Subcutaneous abdominal adipose tissue (tissue), 5 donors: ENCODE results near the gene HEXIM1.

ENCODE experiments used
- H3K27ac ChIP-seq: one replicate; pipeline ENCODE4 v1.7.0; 2013; ENCODE audit warnings: low read depth, mild to moderate bottlenecking, inconsistent platforms, low read length, moderate library complexity
- H3K27me3 ChIP-seq, 5 donors: one replicate each; pipeline ENCODE4 v1.7.0; 2013; ENCODE audit warnings: low read length in 5 of 5, inconsistent platforms in 1 of 5; ENCODE audit not compliant: control insufficient read depth in 5 of 5, insufficient read depth in 4 of 5
- H3K36me3 ChIP-seq, 5 donors: one replicate each; pipeline ENCODE4 v1.7.0; 2013; ENCODE audit warnings: low read length in 5 of 5; ENCODE audit not compliant: control insufficient read depth in 5 of 5, insufficient read depth in 5 of 5
- H3K4me1 ChIP-seq, 5 donors: one replicate each; pipeline ENCODE4 v1.7.0; 2013; ENCODE audit warnings: low read length in 5 of 5, mild to moderate bottlenecking in 3 of 5, moderate library complexity in 1 of 5; ENCODE audit not compliant: control insufficient read depth in 5 of 5, insufficient read depth in 5 of 5
- H3K4me3 ChIP-seq, 5 donors: one replicate each; pipeline ENCODE4 v1.7.0; 2013; ENCODE audit warnings: low read length in 5 of 5, low read depth in 1 of 5
- H3K9ac ChIP-seq, 5 donors: one replicate each; pipeline ENCODE4 v1.7.0; 2013; ENCODE audit warnings: low read length in 5 of 5, mild to moderate bottlenecking in 4 of 5, moderate library complexity in 3 of 5
- H3K9me3 ChIP-seq, 5 donors: one replicate each; pipeline ENCODE4 v1.7.0; 2013; ENCODE audit warnings: low read length in 5 of 5; ENCODE audit not compliant: control insufficient read depth in 5 of 5
- donor health status: healthy.
- donor health status: healthy.
- donor health status: healthy.
- donor health status: healthy.
- donor health status: healthy.

HEXIM1 gene

GRCh38 chr17:45186801-45187354 lies 38.6 kb downstream of the HEXIM1 start:
- no peak overlapping the region for H3K4me3 ChIP-seq
- H3K27ac ChIP-seq = no peak overlapping the region
- H3K36me3 ChIP-seq = no peaks in the 10 kb centered on the region
- H3K9me3 ChIP-seq = no peaks in the 10 kb centered on the region
- H3K4me1 ChIP-seq = peaks cover 0 to 8% (median 7%) of the 10 kb centered on the region in 5 donors
- no peak overlapping the region for H3K9ac ChIP-seq
- no peaks in the 10 kb centered on the region for H3K27me3 ChIP-seq

DNA sequence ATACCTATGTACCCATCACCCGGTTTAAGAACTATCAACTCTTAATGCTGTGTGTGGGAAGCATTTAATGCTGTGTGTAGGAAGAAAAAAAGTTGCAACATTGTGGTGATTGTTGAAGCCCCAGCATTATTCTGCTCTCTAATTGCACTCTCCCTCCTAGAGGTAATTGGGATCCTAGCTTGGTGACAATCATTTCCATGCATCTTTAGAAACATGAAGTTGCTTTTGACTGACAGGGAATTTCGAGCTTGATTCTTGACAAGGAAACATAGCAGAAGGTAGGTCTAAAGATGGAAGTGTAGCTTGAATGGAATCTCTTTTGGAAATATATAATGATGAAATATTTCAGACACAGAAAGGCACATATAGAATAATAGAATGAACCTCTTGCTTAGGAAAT lies 40.7 kb downstream of the HEXIM1 start:
- no peaks in the 10 kb centered on the region for H3K36me3 ChIP-seq
- H3K9me3 ChIP-seq = no peaks in the 10 kb centered on the region
- H3K4me1 ChIP-seq = peaks cover 0 to 2% (median 0%) of the 10 kb centered on the region in 5 donors
- no peak overlapping the region for H3K27ac ChIP-seq
- no peak overlapping the region for H3K4me3 ChIP-seq
- no peak overlapping the region for H3K9ac ChIP-seq
- no peaks in the 10 kb centered on the region for H3K27me3 ChIP-seq

DNA sequence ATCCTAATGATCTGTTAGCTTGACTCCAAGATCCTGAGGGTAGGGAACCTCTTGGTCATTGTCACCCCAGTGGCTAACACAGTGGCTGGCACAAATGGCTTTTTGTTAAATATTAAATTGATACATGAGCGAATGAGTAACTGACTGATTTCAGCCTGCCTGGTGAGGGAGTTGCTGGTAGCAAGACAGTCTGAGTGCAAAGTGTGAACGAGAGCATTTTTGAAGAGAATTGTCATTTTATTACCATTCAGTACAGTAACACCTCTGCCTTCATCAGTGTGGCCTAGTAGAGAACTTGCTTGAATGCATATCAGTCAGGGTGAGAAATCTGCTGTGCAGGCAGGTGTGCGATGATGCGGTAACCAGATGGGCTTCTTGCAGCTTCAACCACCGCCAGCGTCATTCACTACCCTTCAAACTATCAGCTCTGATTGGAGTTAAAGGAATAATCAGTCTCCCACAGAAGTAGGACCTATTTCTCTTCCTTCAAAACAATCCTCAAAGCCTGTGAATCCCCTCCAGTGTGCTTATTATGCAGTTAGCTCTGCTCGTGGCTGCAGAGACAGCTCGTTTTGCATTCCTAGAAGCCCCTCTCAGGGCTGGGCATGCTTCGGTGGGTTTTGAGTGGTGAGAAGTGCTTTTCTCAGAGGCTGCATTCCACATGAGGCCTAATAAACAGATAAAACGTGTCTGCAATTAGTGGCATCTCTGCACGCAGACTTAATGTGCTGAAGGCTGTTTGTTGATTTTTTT lies 42.4 kb downstream of the HEXIM1 start:
- no peak overlapping the region for H3K4me3 ChIP-seq
- no peaks in the 10 kb centered on the region for H3K36me3 ChIP-seq
- H3K9ac ChIP-seq = no peak overlapping the region
- no peaks in the 10 kb centered on the region for H3K27me3 ChIP-seq
- no peaks in the 10 kb centered on the region for H3K9me3 ChIP-seq
- H3K27ac ChIP-seq = no peak overlapping the region
- peaks cover 0 to 2% (median 0%) of the 10 kb centered on the region in 5 donors for H3K4me1 ChIP-seq

DNA sequence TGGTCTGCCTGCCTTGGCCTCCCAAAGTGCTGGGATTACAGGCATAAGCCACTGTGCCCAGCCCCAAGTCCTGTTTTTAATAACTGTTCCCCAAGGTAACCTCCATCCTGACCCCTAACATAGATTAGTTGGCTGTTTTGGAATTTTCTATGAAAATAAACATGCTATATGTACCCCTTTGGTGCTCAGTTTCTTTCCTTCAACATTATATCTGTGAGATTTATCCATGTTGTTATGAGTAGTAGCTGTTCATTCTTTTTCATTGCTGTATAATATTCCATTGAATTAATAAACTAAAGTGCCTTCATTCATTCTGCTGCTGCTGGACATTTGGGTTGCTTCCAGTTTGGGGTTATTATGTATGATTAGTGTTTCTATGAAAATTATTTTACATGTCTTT lies 47.1 kb downstream of the HEXIM1 start:
- Histone ChIP-seq H3K27me3 (no peaks in the 10 kb centered on the region), H3K36me3 (no peaks in the 10 kb centered on the region), H3K4me1 (peaks cover 2 to 27% (median 22%) of the 10 kb centered on the region in 5 donors), H3K9me3 (no peaks in the 10 kb centered on the region), H3K4me3 (no peak overlapping the region), H3K9ac (no peak overlapping the region), H3K27ac (no peak overlapping the region)

- Histone ChIP-seq H3K9me3 (no peaks in the 10 kb centered on the region), H3K9ac (no peak overlapping the region), H3K27me3 (no peaks in the 10 kb centered on the region), H3K36me3 (no peaks in the 10 kb centered on the region), H3K4me3 (no peak overlapping the region), H3K4me1 (peaks cover 4 to 40% (median 30%) of the 10 kb centered on the region in 5 donors), H3K27ac (no peak overlapping the region)
Measured at GRCh38 chr17:45197108-45197507, 48.8 kb downstream of the HEXIM1 start.

GRCh38 chr17:45197555-45198334 lies 49.5 kb downstream of the HEXIM1 start:
- H3K36me3 ChIP-seq = no peaks in the 10 kb centered on the region
- H3K27me3 ChIP-seq = no peaks in the 10 kb centered on the region
- H3K4me1 ChIP-seq = peaks cover 3 to 40% (median 30%) of the 10 kb centered on the region in 5 donors
- peak overlapping the region in 3 of 5 donors; percentile 31 to 52 (median 36) for H3K4me3 ChIP-seq
- peak overlapping the region in 4 of 5 donors; percentile 36 to 71 (median 52) for H3K9ac ChIP-seq
- H3K9me3 ChIP-seq = no peaks in the 10 kb centered on the region
- peak overlapping the region; percentile 24 for H3K27ac ChIP-seq

DNA sequence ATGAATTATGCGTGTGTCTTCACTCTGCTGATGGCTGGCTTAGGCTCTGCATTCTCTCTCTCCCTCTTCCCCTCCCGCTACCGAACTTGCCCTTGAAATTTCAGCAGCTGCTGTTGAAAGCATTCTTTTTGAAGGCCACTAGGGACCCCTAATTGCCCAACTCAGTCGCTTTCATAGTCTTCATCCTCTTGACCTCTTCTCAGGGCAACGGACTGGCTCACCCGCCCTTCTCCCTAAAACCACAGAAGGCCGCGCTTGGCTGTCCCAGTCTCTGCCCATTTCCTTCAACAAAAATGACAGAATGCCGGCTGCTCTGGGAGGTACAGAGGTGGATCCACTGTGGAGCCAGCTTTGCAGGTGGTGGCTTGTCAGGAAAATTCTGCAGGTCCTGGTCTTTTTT lies 52.4 kb downstream of the HEXIM1 start:
- Histone ChIP-seq H3K4me3 (no peak overlapping the region), H3K27me3 (no peaks in the 10 kb centered on the region), H3K9ac (no peak overlapping the region), H3K9me3 (no peaks in the 10 kb centered on the region), H3K4me1 (peaks cover 3 to 40% (median 30%) of the 10 kb centered on the region in 5 donors), H3K36me3 (no peaks in the 10 kb centered on the region), H3K27ac (peak overlapping the region; percentile 91)

GRCh38 chr17:45201457-45201856 lies 53.2 kb downstream of the HEXIM1 start:
- H3K27me3 ChIP-seq = no peaks in the 10 kb centered on the region

More at GRCh38 chr17:45201457-45201856, 53.2 kb downstream of the HEXIM1 start:
- no peaks in the 10 kb centered on the region for H3K9me3 ChIP-seq
- no peak overlapping the region for H3K4me3 ChIP-seq
- peaks cover 3 to 40% (median 30%) of the 10 kb centered on the region in 5 donors for H3K4me1 ChIP-seq
- H3K9ac ChIP-seq = peak overlapping the region in 1 of 5 donors; percentile 21
- no peaks in the 10 kb centered on the region for H3K36me3 ChIP-seq
- peak overlapping the region; percentile 91 for H3K27ac ChIP-seq
